Skin of body (tissue), 2 donors: Measurements from ENCODE around the gene CBX3. TPM values are rescaled to one million over a fixed set of nuclear protein-coding genes. Genes with fewer than 3 reads are reported as not detected.
"Not testable (repeated sequence)": the region's sequence is repeated elsewhere in the genome, so short reads cannot be mapped to it uniquely, and the experiment has no call there.

Experiments used
- DNase-seq: peaks from one replicate; lab custom pipeline; 2025; lab: John Stamatoyannopoulos, UW
- total RNA-seq: library from RNA; depleted of rRNA; stranded (reverse); fragments of >200 nt; gene quantifications from one replicate; pipeline ENCODE4 v1.2.3, GENCODE V29; 2014

The CBX3 gene
- total RNA-seq: 106 TPM

- DNase-seq: peak; percentile 90
These were observed at the start of gene CBX3 for GRCh38 chr7:26201247-26202018. Gene CBX3 (plus strand): TSS chr7:26201745. CDS start chr7:26202999, 1,254 bp downstream.

- no peak for DNase-seq
These were observed 49.4 kb upstream of the CBX3 start, which contains the start of gene NFE2L3 for GRCh38 chr7:26151953-26152781. Gene NFE2L3 (plus strand): TSS chr7:26152198. CDS start chr7:26152499, 301 bp downstream.

GRCh38 chr7:26152782-26153240, 48.7 kb upstream of the CBX3 start:
- not testable (repeated sequence) for DNase-seq

GRCh38 chr7:26153241-26153822, 48.2 kb upstream of the CBX3 start:
- no peak for DNase-seq

- DNase-seq: no peak
These were observed 47.4 kb upstream of the CBX3 start for GRCh38 chr7:26153823-26154783.

- no peak for DNase-seq
These were observed 45.8 kb upstream of the CBX3 start for GRCh38 chr7:26155531-26156375.

- DNase-seq: no peak
These were observed 44.8 kb upstream of the CBX3 start for GRCh38 chr7:26156451-26157420.

- DNase-seq: no peak
These were observed 43.9 kb upstream of the CBX3 start for GRCh38 chr7:26157520-26158105.

GRCh38 chr7:26159243-26159642, 42.3 kb upstream of the CBX3 start:
- no peak for DNase-seq

GRCh38 chr7:26160896-26161295, 40.6 kb upstream of the CBX3 start:
- DNase-seq: no peak

- no peak for DNase-seq
These were observed 39.1 kb upstream of the CBX3 start for GRCh38 chr7:26162431-26162830.

GRCh38 chr7:26163804-26164203, 37.7 kb upstream of the CBX3 start:
- not testable (repeated sequence) for DNase-seq

- DNase-seq: no peak
These were observed 35.4 kb upstream of the CBX3 start for GRCh38 chr7:26165950-26166683.

GRCh38 chr7:26166684-26167266, 34.8 kb upstream of the CBX3 start:
- no peak for DNase-seq

GRCh38 chr7:26167303-26167934, 34.1 kb upstream of the CBX3 start:
- no peak for DNase-seq

GRCh38 chr7:26168458-26169023, 33.0 kb upstream of the CBX3 start:
- DNase-seq: no peak
